B cell (primary cell): ENCODE results near the gene PPP1R3C. TPM values are rescaled to one million over a fixed set of nuclear protein-coding genes. Genes with fewer than 3 reads are reported as not detected.

Experiments used
- ATAC-seq: fragments of 200-7000 bp; cut with Tn5 transposase; one replicate; pipeline ENCODE4 v1.10.0; 2021; ENCODE audit warnings: low read depth, mild to moderate bottlenecking, moderate number of reproducible peaks, moderate library complexity
- CTCF ChIA-PET: fragments of 350-600 bp; sonication (Branson Sonifier 250); formaldehyde crosslinking; loops from one replicate; lab custom pipeline; 2021; ENCODE audit warnings: antibody characterized with exemption, inconsistent platforms; lab: Charles Lee
- POLR2A ChIA-PET: fragments of 350-600 bp; sonication (Branson Sonifier 250); formaldehyde crosslinking; loops from one replicate; lab custom pipeline; 2021; ENCODE audit warnings: antibody characterized with exemption; lab: Charles Lee
- DNase-seq: peaks from one replicate; pipeline ENCODE4 v3.0.0; 2013
- H2AFZ ChIP-seq: 2 replicates; pipeline ENCODE4 v1.6.1; 2012; ENCODE audit warnings: mild to moderate bottlenecking, low read depth, low read length; ENCODE audit not compliant: insufficient read depth, poor library complexity, severe bottlenecking
- H3K27ac ChIP-seq, 2 donors: 1 replicate in 1 of 2; 2 replicates in 1 of 2; pipeline ENCODE4 v1.5.1; 2012 to 2013; ENCODE audit warnings: low read length in 2 of 2, mild to moderate bottlenecking in 2 of 2, moderate library complexity in 1 of 2
- H3K27me3 ChIP-seq, 4 experiments: fragments of 200-600 bp in 1 of 4; sonication (generic) in 1 of 4; replicated peaks in 1 of 4; 1 replicate in 2 of 4; 2 replicates in 2 of 4; pipeline versions ENCODE4 v1.6.1 to v1.7.0; 2013 to 2016; ENCODE audit warnings: low read length in 3 of 4, mild to moderate bottlenecking in 2 of 4, mixed read lengths in 1 of 4, moderate library complexity in 1 of 4; ENCODE audit not compliant: insufficient read depth in 4 of 4, control insufficient read depth in 3 of 4; ENCODE audit errors: control extremely low read depth in 1 of 4
- H3K36me3 ChIP-seq, 2 experiments: replicated peaks in 1 of 2; 1 replicate in 1 of 2; 2 replicates in 1 of 2; pipeline versions ENCODE4 v1.6.1 to v1.7.1; 2013; ENCODE audit warnings: low read length in 1 of 2; ENCODE audit not compliant: insufficient read depth in 2 of 2, control insufficient read depth in 1 of 2; ENCODE audit errors: control extremely low read depth in 1 of 2, extremely low read depth in 1 of 2
- H3K4me1 ChIP-seq, 2 donors: fragments of 200-600 bp in 1 of 2; sonication (generic) in 1 of 2; 1 replicate in 1 of 2; 2 replicates in 1 of 2; pipeline versions ENCODE4 v1.5.1 to v1.6.1; 2013 to 2017; ENCODE audit warnings: low read length in 2 of 2; ENCODE audit not compliant: control insufficient read depth in 2 of 2, insufficient read depth in 2 of 2
- H3K4me2 ChIP-seq: replicated peaks from 2 replicates; pipeline ENCODE3; 2012; ENCODE audit warnings: mild to moderate bottlenecking, low read depth, low read length; ENCODE audit not compliant: poor library complexity, severe bottlenecking
- H3K4me3 ChIP-seq, 5 experiments: fragments of 200-600 bp in 1 of 5; sonication (generic) in 1 of 5; 1 replicate in 3 of 5; 2 replicates in 2 of 5; pipeline versions ENCODE4 v1.5.1 to v1.7.0; 2011 to 2016; ENCODE audit warnings: low read length in 4 of 5, mild to moderate bottlenecking in 4 of 5, low read depth in 2 of 5, control low read depth in 1 of 5, moderate library complexity in 1 of 5; ENCODE audit not compliant: insufficient read depth in 1 of 5; ENCODE audit errors: control extremely low read depth in 1 of 5, extremely low read depth in 1 of 5
- H3K79me2 ChIP-seq: fragments of 200-600 bp; sonication (generic); one replicate; pipeline ENCODE4 v1.6.0; 2016; ENCODE audit warnings: low read length; ENCODE audit not compliant: control insufficient read depth, insufficient read depth
- H3K9ac ChIP-seq: fragments of 200-600 bp; sonication (generic); 2 replicates; pipeline ENCODE4 v1.6.1; 2017; ENCODE audit warnings: mild to moderate bottlenecking, low read length, moderate library complexity
- H3K9me3 ChIP-seq, 3 donors: one replicate each; pipeline versions ENCODE4 v1.6.1 to v1.7.1; 2013; ENCODE audit warnings: low read length in 2 of 3; ENCODE audit not compliant: control insufficient read depth in 2 of 3, insufficient read depth in 1 of 3; ENCODE audit errors: control extremely low read depth in 1 of 3
- H4K20me1 ChIP-seq: 2 replicates; pipeline ENCODE4 v1.6.0; 2012; ENCODE audit warnings: mild to moderate bottlenecking, low read length; ENCODE audit not compliant: insufficient read depth, control insufficient read depth, poor library complexity, severe bottlenecking
- H3K27ac Mint-ChIP-seq: one replicate; pipeline ENCODE4 v1.8.0; 2021; ENCODE audit warnings: mixed read lengths
- H3K27me3 Mint-ChIP-seq: one replicate; pipeline ENCODE4 v1.8.0; 2021; ENCODE audit warnings: mixed read lengths
- H3K4me1 Mint-ChIP-seq: one replicate; pipeline ENCODE4 v1.8.0; 2021; ENCODE audit warnings: mixed read lengths
- H3K4me3 Mint-ChIP-seq: one replicate; pipeline ENCODE4 v1.8.0; 2021; ENCODE audit warnings: mixed read lengths
- H3K9me3 Mint-ChIP-seq: one replicate; pipeline ENCODE4 v1.8.0; 2022; ENCODE audit warnings: mixed read lengths; ENCODE audit not compliant: insufficient read depth
- EZH2 ChIP-seq: IDR thresholded peaks from 2 replicates; pipeline ENCODE4 v1.6.1; 2012; ENCODE audit warnings: borderline replicate concordance, low read depth, mild to moderate bottlenecking, moderate library complexity, low read length; ENCODE audit not compliant: insufficient read depth, poor library complexity, severe bottlenecking
- WGBS: methylation state at CpG from one replicate; pipeline ENCODE4 v1.1.5; 2013; ENCODE audit warnings: missing lambda C conversion rate; ENCODE audit not compliant: insufficient coverage; 5-methylcytosine and 5-hydroxymethylcytosine counted together
- intact Hi-C: fragments of 100-400 bp; cut with micrococcal nuclease; formaldehyde crosslinking; loops from one replicate; pipeline ENCODE4 v1.10.0; 2022
- polyA plus RNA-seq: library from polyadenylated mRNA; depleted of rRNA; stranded (reverse); fragments of >200 nt; gene quantifications from 2 replicates; pipeline ENCODE4 v1.2.3, GENCODE V29; 2012
- total RNA-seq, 2 donors: library from RNA; stranded (reverse); fragments of 120-200 nt in 1 of 2; gene quantifications; 1 replicate in 1 of 2; 2 replicates in 1 of 2; pipeline versions ENCODE4 v1.2.3 to v1.2.4, GENCODE V29; 2013 to 2022
- TF ChIP-seq, protein P1 (sequence below): fragments of 200-600 bp; IDR thresholded peaks from one replicate; pipeline ENCODE4 v1.8.0; 2022; ENCODE audit warnings: antibody characterized with exemption, mild to moderate bottlenecking

PPP1R3C gene
- total and polyA plus RNA-seq, 2 donors (not counting 1 experiment from before 2014, with no cell fraction given), result not detected

DNA sequence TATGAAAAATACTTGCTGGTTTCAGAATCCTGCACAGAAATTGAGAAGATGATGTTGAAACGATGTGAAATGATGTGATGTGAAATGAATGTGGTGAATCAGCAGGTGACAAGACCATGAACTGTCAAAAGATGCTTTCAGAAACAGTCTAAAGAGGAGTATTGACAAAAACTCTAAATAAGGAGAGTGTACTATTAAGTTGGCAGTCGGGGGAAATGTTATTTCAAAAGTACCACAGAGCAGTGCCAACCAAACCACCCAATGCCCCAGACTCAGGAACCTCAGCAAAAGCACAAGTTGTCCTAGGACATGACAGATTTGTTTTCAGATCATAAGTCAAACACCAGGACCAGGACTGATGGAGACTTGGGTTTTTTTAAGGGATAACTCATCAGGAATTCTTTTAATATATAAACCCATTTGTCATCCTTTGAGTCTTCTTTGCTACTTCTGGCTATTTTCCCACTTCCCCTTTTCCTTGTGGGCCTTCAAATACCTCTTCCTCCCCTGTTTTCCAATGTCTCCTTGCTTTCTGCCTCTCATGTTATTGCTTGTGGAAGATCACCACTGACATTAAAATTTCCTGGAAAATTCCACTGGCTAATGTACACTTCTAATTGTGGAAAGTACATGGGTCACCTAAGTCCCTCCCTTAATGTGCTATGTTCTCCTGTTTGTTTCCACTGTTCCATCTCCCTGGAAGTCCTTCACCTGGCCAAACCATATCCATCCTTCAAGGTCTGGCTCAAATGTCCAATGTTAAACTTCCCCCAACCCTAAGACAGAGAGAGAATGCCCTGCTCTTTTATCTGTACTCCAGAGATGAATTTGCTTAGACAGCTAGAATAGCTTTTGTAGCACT is 10.2 kb upstream of the PPP1R3C start:
- peaks cover 58% of the 10 kb centered on the region for H3K27me3 Mint-ChIP-seq
- CTCF ChIA-PET, result no interaction called here
- ATAC-seq, result no peak

More for the DNA sequence above, 10.2 kb upstream of the PPP1R3C start:
- no peak for DNase-seq
- no peak overlapping the region for H2AFZ ChIP-seq
- no peak overlapping the region for H3K4me3 ChIP-seq
- no peak overlapping the region for H3K27ac ChIP-seq
- TF ChIP-seq EZH2, result no peak
- TF ChIP-seq, protein P1, sequence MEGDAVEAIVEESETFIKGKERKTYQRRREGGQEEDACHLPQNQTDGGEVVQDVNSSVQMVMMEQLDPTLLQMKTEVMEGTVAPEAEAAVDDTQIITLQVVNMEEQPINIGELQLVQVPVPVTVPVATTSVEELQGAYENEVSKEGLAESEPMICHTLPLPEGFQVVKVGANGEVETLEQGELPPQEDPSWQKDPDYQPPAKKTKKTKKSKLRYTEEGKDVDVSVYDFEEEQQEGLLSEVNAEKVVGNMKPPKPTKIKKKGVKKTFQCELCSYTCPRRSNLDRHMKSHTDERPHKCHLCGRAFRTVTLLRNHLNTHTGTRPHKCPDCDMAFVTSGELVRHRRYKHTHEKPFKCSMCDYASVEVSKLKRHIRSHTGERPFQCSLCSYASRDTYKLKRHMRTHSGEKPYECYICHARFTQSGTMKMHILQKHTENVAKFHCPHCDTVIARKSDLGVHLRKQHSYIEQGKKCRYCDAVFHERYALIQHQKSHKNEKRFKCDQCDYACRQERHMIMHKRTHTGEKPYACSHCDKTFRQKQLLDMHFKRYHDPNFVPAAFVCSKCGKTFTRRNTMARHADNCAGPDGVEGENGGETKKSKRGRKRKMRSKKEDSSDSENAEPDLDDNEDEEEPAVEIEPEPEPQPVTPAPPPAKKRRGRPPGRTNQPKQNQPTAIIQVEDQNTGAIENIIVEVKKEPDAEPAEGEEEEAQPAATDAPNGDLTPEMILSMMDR, result no peak
- H3K27me3 ChIP-seq, result peaks cover 0 to 4% (median 1%) of the 10 kb centered on the region in 4 experiments
- intact Hi-C loops, result no loop called here
- H3K9me3 Mint-ChIP-seq, result no peaks in the 10 kb centered on the region
- no CpG with 5 or more reads among the region's 2 CpGs for WGBS
- no peaks in the 10 kb centered on the region for H3K4me1 ChIP-seq
- H3K27ac Mint-ChIP-seq, result no peak overlapping the region
- H3K4me3 Mint-ChIP-seq, result no peak overlapping the region
- no peaks in the 10 kb centered on the region for H3K36me3 ChIP-seq
- H3K4me2 ChIP-seq, result no peak overlapping the region
- H4K20me1 ChIP-seq, result no peaks in the 10 kb centered on the region
- H3K4me1 Mint-ChIP-seq, result no peaks in the 10 kb centered on the region
- no peaks in the 10 kb centered on the region for H3K9me3 ChIP-seq
- no peaks in the 10 kb centered on the region for H3K79me2 ChIP-seq
- POLR2A ChIA-PET, result no interaction called here
- H3K9ac ChIP-seq, result no peak overlapping the region
